Activated CD8-positive, alpha-beta memory T cell treated with anti-CD3 and anti-CD28 coated beads, Interleukin-2, amount 10 ng/mL, durations not matched to agents 7 days and 5 days (primary cell): ENCODE results near the gene AKAP7. TPM values are rescaled to one million over a fixed set of nuclear protein-coding genes. Genes with fewer than 3 reads are reported as not detected.

Experiments used
- total RNA-seq, 2 experiments: library from RNA; stranded (reverse); gene quantifications; one replicate each; pipeline ENCODE4 v1.2.3, GENCODE V29; 2021

Gene AKAP7
- total RNA-seq, 2 experiments from 2014 or later = 7.3 to 10.3 TPM

Other genes with a start within 250 kb of the AKAP7 start
- gene EPB41L2, start 72.2 kb upstream of the AKAP7 start, total RNA-seq = 10 to 100 TPM; 32.8 to 58.0 TPM